HUES6 (cell line): ENCODE measurements around the gene OBSCN.

Experiments used
- H3K27ac ChIP-seq: 2 replicates; pipeline ENCODE4 v1.7.0; 2013; ENCODE audit warnings: low read depth, mild to moderate bottlenecking, low read length, inconsistent platforms
- H3K27me3 ChIP-seq: 2 replicates; pipeline ENCODE4 v1.6.1; 2013; ENCODE audit warnings: low read length; ENCODE audit not compliant: control insufficient read depth, insufficient read depth
- H3K36me3 ChIP-seq: 2 replicates; pipeline ENCODE4 v1.6.1; 2013; ENCODE audit warnings: low read length; ENCODE audit not compliant: control insufficient read depth, insufficient read depth
- H3K4me1 ChIP-seq: 2 replicates; pipeline ENCODE4 v1.6.1; 2013; ENCODE audit warnings: low read length; ENCODE audit not compliant: control insufficient read depth, insufficient read depth
- H3K4me3 ChIP-seq: 2 replicates; pipeline ENCODE4 v1.5.1; 2013; ENCODE audit warnings: low read depth, low read length
- H3K9ac ChIP-seq: one replicate; pipeline ENCODE4 v1.6.1; 2013; ENCODE audit warnings: mild to moderate bottlenecking, low read length
- H3K9me3 ChIP-seq: 2 replicates; pipeline ENCODE4 v1.6.1; 2013; ENCODE audit warnings: low read depth, low read length; ENCODE audit not compliant: control insufficient read depth, insufficient read depth

The OBSCN gene

GRCh38 chr1:228362141-228362883 is 154.5 kb downstream of the OBSCN start:
- Histone ChIP-seq H3K9ac (no peak overlapping the region), H3K27ac (no peak overlapping the region), H3K9me3 (peaks cover 3% of the 10 kb centered on the region; the same call in 1 of the 2 replicates), H3K4me3 (no peak overlapping the region), H3K27me3 (peaks cover 3% of the 10 kb centered on the region; the same call in 1 of the 2 replicates), H3K36me3 (peaks cover 3% of the 10 kb centered on the region; the same call in 1 of the 2 replicates), H3K4me1 (no peaks in the 10 kb centered on the region)

- Histone ChIP-seq H3K27ac (no peak overlapping the region), H3K9ac (no peak overlapping the region), H3K4me3 (no peak overlapping the region), H3K27me3 (peaks cover 3% of the 10 kb centered on the region; the same call in 1 of the 2 replicates), H3K9me3 (peaks cover 3% of the 10 kb centered on the region; the same call in 1 of the 2 replicates), H3K36me3 (peaks cover 3% of the 10 kb centered on the region; the same call in 1 of the 2 replicates), H3K4me1 (peaks cover 6% of the 10 kb centered on the region; the same call in 1 of the 2 replicates)
Measured at GRCh38 chr1:228362884-228363450, 155.1 kb downstream of the OBSCN start.

DNA sequence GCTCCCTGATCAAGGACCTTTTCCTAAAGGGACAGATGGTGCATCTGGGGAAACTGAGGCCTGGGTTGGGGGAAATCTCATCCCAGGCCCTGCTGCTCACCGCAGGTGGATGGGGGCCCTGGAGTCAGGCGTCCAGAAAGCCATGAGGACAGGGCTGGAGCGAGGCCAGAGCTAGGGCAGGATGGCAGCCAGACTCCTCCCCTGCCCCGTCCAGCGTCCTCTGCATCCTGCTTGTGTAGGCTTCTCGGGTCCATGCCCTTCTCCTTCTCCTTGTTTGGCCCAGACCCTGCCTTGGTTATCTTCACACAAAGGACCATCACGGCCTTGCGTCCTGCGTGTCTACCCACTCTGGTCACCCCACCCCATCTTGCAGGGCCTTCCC is 155.8 kb downstream of the OBSCN start:
- H3K27me3 ChIP-seq, result peaks cover 3% of the 10 kb centered on the region; the same call in 1 of the 2 replicates
- H3K9ac ChIP-seq, result no peak overlapping the region
- no peak overlapping the region for H3K4me3 ChIP-seq
- H3K9me3 ChIP-seq, result no peaks in the 10 kb centered on the region
- H3K4me1 ChIP-seq, result peaks cover 9% of the 10 kb centered on the region; the same call in 1 of the 2 replicates
- H3K36me3 ChIP-seq, result no peaks in the 10 kb centered on the region
- no peak overlapping the region for H3K27ac ChIP-seq

- Histone ChIP-seq H3K9ac (no peak overlapping the region), H3K4me3 (no peak overlapping the region), H3K27ac (no peak overlapping the region), H3K36me3 (no peaks in the 10 kb centered on the region), H3K27me3 (peaks cover 3% of the 10 kb centered on the region; the same call in 1 of the 2 replicates), H3K9me3 (no peaks in the 10 kb centered on the region), H3K4me1 (peaks cover 9% of the 10 kb centered on the region; the same call in 1 of the 2 replicates)
Measured at GRCh38 chr1:228364068-228364705, 156.3 kb downstream of the OBSCN start.

DNA sequence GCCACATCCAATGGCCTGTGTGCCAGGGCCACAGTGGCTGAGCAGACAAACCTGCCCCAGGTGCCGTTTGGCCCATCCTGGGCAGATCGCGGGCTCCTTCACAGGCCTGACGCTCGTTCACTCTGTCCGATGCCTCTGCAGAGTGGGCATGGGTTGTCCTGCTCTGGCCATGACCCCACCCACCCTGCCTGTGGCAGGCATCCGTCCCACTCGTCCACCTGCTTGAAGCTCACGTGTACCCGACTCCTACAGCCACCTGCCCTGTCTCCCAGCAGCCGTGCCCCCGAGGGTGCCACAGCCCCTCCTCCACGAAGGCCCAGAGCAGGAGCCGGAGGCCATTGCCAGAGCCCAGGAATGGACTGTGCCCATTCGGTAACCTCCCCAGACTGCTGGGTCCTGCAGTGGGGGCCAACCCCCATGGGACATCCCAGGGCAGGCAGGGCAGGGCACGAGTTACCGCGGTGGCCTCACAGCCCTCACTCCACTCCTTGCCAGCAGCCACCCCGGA is 156.9 kb downstream of the OBSCN start:
- Histone ChIP-seq H3K4me3 (no peak overlapping the region), H3K9ac (no peak overlapping the region), H3K36me3 (no peaks in the 10 kb centered on the region), H3K9me3 (no peaks in the 10 kb centered on the region), H3K27me3 (peaks cover 3% of the 10 kb centered on the region; the same call in 1 of the 2 replicates), H3K27ac (no peak overlapping the region), H3K4me1 (peaks cover 9% of the 10 kb centered on the region; the same call in 1 of the 2 replicates)

DNA sequence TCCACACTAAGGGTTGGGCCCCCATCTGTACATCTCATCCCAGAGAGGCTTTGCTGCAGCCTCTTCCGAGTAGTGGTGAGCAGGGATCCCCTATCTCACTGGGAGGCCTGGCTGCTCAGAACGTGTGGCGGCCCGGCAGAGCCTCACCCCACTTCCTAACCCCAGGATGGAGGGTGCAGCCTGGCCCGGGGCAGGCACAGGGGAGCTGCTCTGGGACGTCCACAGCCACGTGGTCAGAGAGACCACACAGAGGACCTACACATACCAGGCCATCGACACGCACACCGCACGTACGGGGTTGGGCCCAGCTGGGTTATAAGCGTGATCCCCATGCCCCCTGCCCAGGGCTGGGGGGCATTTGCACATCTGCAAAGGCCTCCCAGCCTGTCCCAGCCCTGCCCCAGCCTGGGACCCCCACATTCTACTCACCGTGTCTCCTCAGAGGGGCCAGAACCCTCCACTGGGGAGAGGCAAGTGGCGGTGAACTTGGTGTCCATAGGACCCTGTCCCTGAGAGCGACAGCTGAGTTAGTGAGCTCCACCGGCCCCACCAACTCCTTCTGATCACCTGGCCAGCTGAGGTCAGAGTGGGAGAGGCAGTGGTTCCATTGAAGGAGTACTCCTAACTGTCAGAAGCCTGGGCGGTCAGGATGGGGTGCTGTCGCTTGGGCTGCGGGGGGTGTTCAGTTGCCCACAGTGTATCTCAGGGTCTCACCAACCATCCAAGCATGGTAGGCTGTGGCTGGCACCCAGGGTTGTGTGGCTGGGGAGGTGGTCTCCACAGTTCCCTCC is 157.6 kb downstream of the OBSCN start:
- Histone ChIP-seq H3K4me3 (no peak overlapping the region), H3K36me3 (no peaks in the 10 kb centered on the region), H3K27ac (no peak overlapping the region), H3K9ac (no peak overlapping the region), H3K27me3 (peaks cover 3% of the 10 kb centered on the region; the same call in 1 of the 2 replicates), H3K9me3 (no peaks in the 10 kb centered on the region), H3K4me1 (peaks cover 9% of the 10 kb centered on the region; the same call in 1 of the 2 replicates)

DNA sequence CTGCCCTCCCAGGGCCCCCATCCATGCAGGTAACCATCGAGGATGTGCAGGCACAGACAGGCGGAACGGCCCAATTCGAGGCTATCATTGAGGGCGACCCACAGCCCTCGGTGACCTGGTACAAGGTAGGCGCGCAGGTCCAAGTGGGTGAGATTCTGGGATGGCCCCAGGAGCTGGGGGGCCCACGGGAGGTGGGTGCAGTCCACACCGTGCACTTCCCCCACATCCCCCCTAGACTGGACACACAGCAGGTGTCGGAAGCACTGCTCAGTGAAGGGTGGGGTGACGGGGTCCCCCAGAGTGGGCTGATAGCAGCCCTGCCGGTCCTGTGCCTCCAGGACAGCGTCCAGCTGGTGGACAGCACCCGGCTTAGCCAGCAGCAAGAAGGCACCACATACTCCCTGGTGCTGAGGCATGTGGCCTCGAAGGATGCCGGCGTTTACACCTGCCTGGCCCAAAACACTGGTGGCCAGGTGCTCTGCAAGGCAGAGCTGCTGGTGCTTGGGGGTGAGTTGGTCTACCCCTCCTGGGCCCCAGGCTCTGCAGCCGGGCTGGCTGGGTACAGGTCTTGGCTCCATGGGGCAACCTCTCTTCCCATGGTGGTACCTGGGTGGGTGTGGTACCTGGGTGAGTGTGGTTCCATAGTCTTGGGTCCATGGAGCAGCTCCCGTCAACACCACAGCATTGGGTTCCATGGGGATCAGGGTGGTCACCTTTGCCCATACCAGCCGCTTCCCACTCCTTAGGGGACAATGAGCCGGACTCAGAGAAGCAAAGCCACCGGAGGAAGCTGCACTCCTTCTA is 158.4 kb downstream of the OBSCN start:
- no peaks in the 10 kb centered on the region for H3K36me3 ChIP-seq
- no peak overlapping the region for H3K4me3 ChIP-seq
- no peak overlapping the region for H3K27ac ChIP-seq
- peaks cover 9% of the 10 kb centered on the region; the same call in 1 of the 2 replicates for H3K4me1 ChIP-seq
- peaks cover 3% of the 10 kb centered on the region; the same call in 1 of the 2 replicates for H3K27me3 ChIP-seq
- H3K9ac ChIP-seq, result no peak overlapping the region
- H3K9me3 ChIP-seq, result no peaks in the 10 kb centered on the region

- Histone ChIP-seq H3K9me3 (no peaks in the 10 kb centered on the region), H3K27ac (no peak overlapping the region), H3K4me3 (no peak overlapping the region), H3K4me1 (peaks cover 9% of the 10 kb centered on the region; the same call in 1 of the 2 replicates), H3K27me3 (peaks cover 3% of the 10 kb centered on the region; the same call in 1 of the 2 replicates), H3K36me3 (no peaks in the 10 kb centered on the region), H3K9ac (no peak overlapping the region)
Measured at GRCh38 chr1:228366866-228367741, 159.3 kb downstream of the OBSCN start.
